ENCODE results near the gene OR1F1. TPM values are rescaled to one million over a fixed set of nuclear protein-coding genes. Genes with fewer than 3 reads are reported as not detected.

OR1F1 gene
- total RNA-seq, 4 donors from 2014 or later, result not detected

GRCh38 chr16:3234857-3235561 lies 47.0 kb downstream of the OR1F1 start, which contains the start of gene ZNF200:
Gene ZNF200 (minus strand): TSS chr16:3235158. CDS start chr16:3233755, 1,403 bp downstream.
- Histone ChIP-seq H3K27me3 (no peaks in the 10 kb centered on the region), H3K27ac (peak within 1 kb of the TSS; percentile 40 to 98 (median 93)), H3K36me3 (peaks cover 11 to 37% of the 10 kb centered on the region in 2 donors), H3K9me3 (peaks cover 0 to 20% (median 0%) of the 10 kb centered on the region in 3 donors), H3K4me1 (peaks cover 0 to 15% (median 0%) of the 10 kb centered on the region in 3 donors), H3K4me3 (peak within 1 kb of the TSS; percentile 53 to 68)
- peak; percentile 99 for ATAC-seq
- WGBS, 2 donors (ENCODE audit: low coverage in 1 of 2), result 0% methylated on average over 3 of the region's 59 CpGs; no CpG with 5 or more reads in 1 of the 2 donors
- TF ChIP-seq CTCF (IDR thresholded peaks at IDR 0.05), result no peak
- TF ChIP-seq EP300 (IDR thresholded peaks at IDR 0.05), result no peak
- peak; percentile 80 for TF ChIP-seq POLR2AphosphoS5 (IDR thresholded peaks at IDR 0.05)
- peak; percentile 49 to 57 for TF ChIP-seq POLR2A (IDR thresholded peaks at IDR 0.05)

GRCh38 chr16:3235856-3236669 lies 48.1 kb downstream of the OR1F1 start:
- no peak overlapping the region for H3K27ac ChIP-seq
- peaks cover 5% of the 10 kb centered on the region for H3K27me3 ChIP-seq
- TF ChIP-seq CTCF (IDR thresholded peaks at IDR 0.05) (no peak), POLR2AphosphoS5 (IDR thresholded peaks at IDR 0.05) (no peak), POLR2A (IDR thresholded peaks at IDR 0.05) (no peak), EP300 (IDR thresholded peaks at IDR 0.05) (no peak)
- no peak overlapping the region for H3K4me3 ChIP-seq
- peaks cover 11 to 26% of the 10 kb centered on the region in 2 donors for H3K36me3 ChIP-seq
- 75 to 91% methylated on average over 7 to 10 of the region's 29 CpGs for WGBS, 2 donors (ENCODE audit: low coverage in 1 of 2)
- ATAC-seq, result no peak
- peaks cover 0 to 15% (median 0%) of the 10 kb centered on the region in 3 donors for H3K4me1 ChIP-seq
- H3K9me3 ChIP-seq, result peaks cover 0 to 9% (median 0%) of the 10 kb centered on the region in 3 donors

- ATAC-seq, result no peak
- TF ChIP-seq EP300 (IDR thresholded peaks at IDR 0.05), result no peak
- no peak for TF ChIP-seq POLR2AphosphoS5 (IDR thresholded peaks at IDR 0.05)
- no peak for TF ChIP-seq CTCF (IDR thresholded peaks at IDR 0.05)
- TF ChIP-seq POLR2A (IDR thresholded peaks at IDR 0.05), result no peak
These were observed 53.8 kb downstream of the OR1F1 start for GRCh38 chr16:3241761-3242160.

GRCh38 chr16:3242709-3243108 lies 54.7 kb downstream of the OR1F1 start:
- ATAC-seq, result no peak
- no peak overlapping the region for H3K4me3 ChIP-seq
- H3K27me3 ChIP-seq, result peaks cover 25% of the 10 kb centered on the region
- no peak overlapping the region for H3K27ac ChIP-seq
- H3K9me3 ChIP-seq, result no peaks in the 10 kb centered on the region
- TF ChIP-seq POLR2A (IDR thresholded peaks at IDR 0.05), result no peak
- TF ChIP-seq CTCF (IDR thresholded peaks at IDR 0.05), result no peak
- no peak for TF ChIP-seq EP300 (IDR thresholded peaks at IDR 0.05)
- TF ChIP-seq POLR2AphosphoS5 (IDR thresholded peaks at IDR 0.05), result no peak
- WGBS, 2 donors (ENCODE audit: low coverage in 1 of 2), result 56 to 65% methylated on average over 4 to 10 of the region's 11 CpGs
- no peaks in the 10 kb centered on the region for H3K4me1 ChIP-seq
- no peaks in the 10 kb centered on the region for H3K36me3 ChIP-seq

More at GRCh38 chr16:3241761-3242160, 53.8 kb downstream of the OR1F1 start:
- peaks cover 25% of the 10 kb centered on the region for H3K27me3 ChIP-seq
- no peaks in the 10 kb centered on the region for H3K4me1 ChIP-seq
- WGBS, 2 donors (ENCODE audit: low coverage in 1 of 2), result 67 to 81% methylated on average over 3 to 5 of the region's 5 CpGs
- H3K4me3 ChIP-seq, result no peak overlapping the region
- H3K9me3 ChIP-seq, result no peaks in the 10 kb centered on the region
- no peak overlapping the region for H3K27ac ChIP-seq
- no peaks in the 10 kb centered on the region for H3K36me3 ChIP-seq
